ENCODE results near the gene MCCC2. TPM values are rescaled to one million over a fixed set of nuclear protein-coding genes. Genes with fewer than 3 reads are reported as not detected.
"Not testable (repeated sequence)": the region's sequence is repeated elsewhere in the genome, so short reads cannot be mapped to it uniquely, and the experiment has no call there.

MCCC2 gene
- total and polyA plus RNA-seq, 2 of the 4 experiments (the other 2 are of a cell fraction) = 18.0 to 22.0 TPM

GRCh38 chr5:71576241-71576640, 10.9 kb upstream of the MCCC2 start:
- dilution Hi-C loops (cut with HindIII; ENCODE audit: low sequenced_read_pairs, unreplicated experiment) (no loop called here), in situ Hi-C loops (cut with MboI; ENCODE audit: low sequenced_read_pairs) (loop anchor here (25.0 kb wide), 1 partner anchor 736 kb away; the partner anchor contains the start of genes MRPS27 and PTCD2), intact Hi-C loops (cut with micrococcal nuclease) (no loop called here)
- Histone ChIP-seq H2BK5ac (ENCODE audit: low read depth, low read length, poor library complexity, severe bottlenecking) (no peak overlapping the region), H3K9ac (ENCODE audit: low read depth, low read length) (no peak overlapping the region), H2AFZ (replicated peaks; ENCODE audit: low read length, poor library complexity) (no peak overlapping the region), H3K4me3 (ENCODE audit: insufficient read depth, low read depth, low read length) (no peak overlapping the region), H3K14ac (replicated peaks; ENCODE audit: low read depth, low read length) (no peak overlapping the region), H2AK9ac (replicated peaks; ENCODE audit: low read depth, low read length, poor library complexity) (no peak overlapping the region), H4K20me1 (ENCODE audit: insufficient read depth, low read length) (no peaks in the 10 kb centered on the region), H3K36me3 (ENCODE audit: control insufficient read depth, insufficient read depth, low read length) (peaks cover 2% of the 10 kb centered on the region; the same call in 1 of the 2 replicates), H3K4me2 (ENCODE audit: low read depth, low read length) (no peak overlapping the region), H3K4me1 (ENCODE audit: control insufficient read depth, insufficient read depth, low read length) (no peaks in the 10 kb centered on the region), H3K79me1 (ENCODE audit: low read depth in 1 of 2, low read length in 2 of 2) (no peaks in the 10 kb centered on the region), H3K23ac (ENCODE audit: low read depth, low read length) (no peak overlapping the region), H4K91ac (ENCODE audit: insufficient read depth, low read depth, low read length) (no peak overlapping the region), H3K27ac (ENCODE audit: insufficient read depth, low read length) (no peak overlapping the region), H2AK5ac (ENCODE audit: low read depth, low read length) (no peak overlapping the region), H3K18ac (ENCODE audit: low read depth, low read length) (no peak overlapping the region), H3K9me3 (ENCODE audit: control insufficient read depth, insufficient read depth, low read length) (no peaks in the 10 kb centered on the region), H4K5ac (ENCODE audit: low read depth, low read length) (no peak overlapping the region), H3K56ac (ENCODE audit: extremely low read depth, insufficient read depth, low read length) (no peak overlapping the region), H3K9me1 (ENCODE audit: insufficient read depth, low read length) (no peaks in the 10 kb centered on the region), H4K8ac (ENCODE audit: low read depth in 2 of 2, low read length in 2 of 2) (no peak overlapping the region), H2BK120ac (ENCODE audit: low read depth, low read length) (no peak overlapping the region), H2BK15ac (ENCODE audit: low read depth, low read length) (no peak overlapping the region), H3K4ac (ENCODE audit: low read depth, low read length) (no peak overlapping the region), H2BK20ac (ENCODE audit: low read depth, low read length) (no peak overlapping the region), H3K27me3 (ENCODE audit: control insufficient read depth, insufficient read depth, low read length) (no peaks in the 10 kb centered on the region)
- CTCF ChIA-PET = no interaction called here
- WGBS, 2 experiments (ENCODE audit: extremely low coverage in 2 of 2, insufficient read length in 1 of 2) = no CpG with 5 or more reads among the region's 3 CpGs
- POLR2A ChIA-PET (ENCODE audit: unreplicated experiment) = no interaction called here
- TF ChIP-seq CTCF (conservative IDR thresholded peaks at IDR 0.05; ENCODE audit: low read depth, low read length) = no peak
- no peak for TF ChIP-seq MAFK (IDR thresholded peaks at IDR 0.05; ENCODE audit: low read depth, low read length)
- TF ChIP-seq BHLHE40 (IDR thresholded peaks at IDR 0.05; ENCODE audit: low read depth, low read length) = no peak
- no peak for TF ChIP-seq ELK1 (IDR thresholded peaks at IDR 0.05; ENCODE audit: borderline replicate concordance, low read depth, low read length)
- no peak for TF ChIP-seq POLR2A (IDR thresholded peaks at IDR 0.05; ENCODE audit: low read depth, low read length)
- TF ChIP-seq NFE2L2 (IDR thresholded peaks at IDR 0.05; ENCODE audit: low read depth, low read length) = no peak
- no peak for TF ChIP-seq FOS (IDR thresholded peaks at IDR 0.05; ENCODE audit: low read depth, low read length)
- DNase-seq (peak; percentile 31), ATAC-seq (ENCODE audit: low read depth) (no peak)
- BruUV-seq (replicated peaks) = no TSS peak

- H4K91ac ChIP-seq (ENCODE audit: insufficient read depth, low read depth, low read length); H3K9ac ChIP-seq (ENCODE audit: low read depth, low read length); H3K23ac ChIP-seq (ENCODE audit: low read depth, low read length); H2AK9ac ChIP-seq (replicated peaks; ENCODE audit: low read depth, low read length, poor library complexity); H2BK5ac ChIP-seq (ENCODE audit: low read depth, low read length, poor library complexity, severe bottlenecking); CTCF ChIA-PET; dilution Hi-C loops (cut with HindIII; ENCODE audit: low sequenced_read_pairs, unreplicated experiment); H3K36me3 ChIP-seq (ENCODE audit: control insufficient read depth, insufficient read depth, low read length); H3K4me2 ChIP-seq (ENCODE audit: low read depth, low read length); H3K18ac ChIP-seq (ENCODE audit: low read depth, low read length); H3K4me1 ChIP-seq (ENCODE audit: control insufficient read depth, insufficient read depth, low read length); H3K27me3 ChIP-seq (ENCODE audit: control insufficient read depth, insufficient read depth, low read length); BruUV-seq (replicated peaks); H3K79me1 ChIP-seq (ENCODE audit: low read depth in 1 of 2, low read length in 2 of 2); H3K14ac ChIP-seq (replicated peaks; ENCODE audit: low read depth, low read length); H2BK20ac ChIP-seq (ENCODE audit: low read depth, low read length); H2AFZ ChIP-seq (replicated peaks; ENCODE audit: low read length, poor library complexity); intact Hi-C loops (cut with micrococcal nuclease); H3K9me3 ChIP-seq (ENCODE audit: control insufficient read depth, insufficient read depth, low read length); H3K4me3 ChIP-seq (ENCODE audit: insufficient read depth, low read depth, low read length); H4K20me1 ChIP-seq (ENCODE audit: insufficient read depth, low read length); H3K4ac ChIP-seq (ENCODE audit: low read depth, low read length); H4K5ac ChIP-seq (ENCODE audit: low read depth, low read length); POLR2A ChIA-PET (ENCODE audit: unreplicated experiment); ATAC-seq (ENCODE audit: low read depth); H2BK15ac ChIP-seq (ENCODE audit: low read depth, low read length); DNase-seq; H3K56ac ChIP-seq (ENCODE audit: extremely low read depth, insufficient read depth, low read length); H2BK120ac ChIP-seq (ENCODE audit: low read depth, low read length); H3K27ac ChIP-seq (ENCODE audit: insufficient read depth, low read length); H4K8ac ChIP-seq (ENCODE audit: low read depth in 2 of 2, low read length in 2 of 2); H3K9me1 ChIP-seq (ENCODE audit: insufficient read depth, low read length); H2AK5ac ChIP-seq (ENCODE audit: low read depth, low read length): not testable (repeated sequence)
- in situ Hi-C loops (cut with MboI; ENCODE audit: low sequenced_read_pairs) = loop anchor here (25.0 kb wide), 1 partner anchor 734 kb away; the partner anchor contains the start of genes MRPS27 and PTCD2
- no CpG with 5 or more reads among the region's 6 CpGs for WGBS, 2 experiments (ENCODE audit: extremely low coverage in 2 of 2, insufficient read length in 1 of 2)
These were observed 9.3 kb upstream of the MCCC2 start for GRCh38 chr5:71577839-71578238.

Measured in IMR-90 (cell line).